Progenitor cell of endocrine pancreas (in vitro differentiated cells): ENCODE data around the gene KLHL22. TPM values are rescaled to one million over a fixed set of nuclear protein-coding genes. Genes with fewer than 3 reads are reported as not detected.

Experiments used
- DNase-seq: peaks from one replicate; pipeline ENCODE4 v3.0.0; 2021; ENCODE audit warnings: low spot score; ENCODE audit not compliant: unreplicated experiment
- H3K27ac Mint-ChIP-seq: 2 replicates; pipeline ENCODE4 v1.8.0; 2021; ENCODE audit warnings: mild to moderate bottlenecking, moderate library complexity, mixed read lengths
- H3K27me3 Mint-ChIP-seq: 2 replicates; pipeline ENCODE4 v1.8.0; 2021; ENCODE audit warnings: mixed read lengths
- H3K36me3 Mint-ChIP-seq: 2 replicates; pipeline ENCODE4 v1.8.0; 2022; ENCODE audit warnings: mixed read lengths; ENCODE audit not compliant: insufficient read depth
- H3K4me1 Mint-ChIP-seq: 2 replicates; pipeline ENCODE4 v1.8.0; 2021; ENCODE audit warnings: low read depth, mixed read lengths
- H3K4me3 Mint-ChIP-seq: 2 replicates; pipeline ENCODE4 v1.8.0; 2021; ENCODE audit warnings: low read depth, mild to moderate bottlenecking, moderate library complexity, mixed read lengths
- H3K9me3 Mint-ChIP-seq: 2 replicates; pipeline ENCODE4 v1.8.0; 2021; ENCODE audit warnings: low read depth, mixed read lengths
- CTCF ChIP-seq: fragments of 200-600 bp; sonication (generic); IDR thresholded peaks from one replicate; pipeline ENCODE4 v1.5.0; 2021; ENCODE audit warnings: antibody characterized with exemption, mild to moderate bottlenecking; ENCODE audit not compliant: unreplicated experiment
- total RNA-seq: library from RNA; stranded (reverse); gene quantifications from 2 replicates; pipeline ENCODE4 v1.2.1, GENCODE V29; 2021

KLHL22 gene
- total RNA-seq, 1 donor from 2014 or later = 47.3 TPM

GRCh38 chr22:20404881-20405280, 90.7 kb downstream of the KLHL22 start:
- H3K9me3 Mint-ChIP-seq = no peaks in the 10 kb centered on the region
- peaks cover under 1% of the 10 kb centered on the region for H3K4me1 Mint-ChIP-seq
- H3K4me3 Mint-ChIP-seq = no peak overlapping the region
- H3K27me3 Mint-ChIP-seq = no peaks in the 10 kb centered on the region
- no peak overlapping the region for H3K27ac Mint-ChIP-seq
- no peak for TF ChIP-seq CTCF
- H3K36me3 Mint-ChIP-seq = peaks cover 14% of the 10 kb centered on the region
- DNase-seq = no peak

- peaks cover 9% of the 10 kb centered on the region for H3K4me1 Mint-ChIP-seq
- H3K36me3 Mint-ChIP-seq = peaks cover 12% of the 10 kb centered on the region
- H3K9me3 Mint-ChIP-seq = no peaks in the 10 kb centered on the region
- no peak for DNase-seq
- no peak overlapping the region for H3K4me3 Mint-ChIP-seq
- no peaks in the 10 kb centered on the region for H3K27me3 Mint-ChIP-seq
- TF ChIP-seq CTCF = no peak
- no peak overlapping the region for H3K27ac Mint-ChIP-seq
Measured at GRCh38 chr22:20403779-20404140, 91.8 kb downstream of the KLHL22 start.

GRCh38 chr22:20402960-20403778, 92.4 kb downstream of the KLHL22 start:
- Mint-ChIP-seq H3K27me3 (no peaks in the 10 kb centered on the region), H3K27ac (no peak overlapping the region), H3K36me3 (peaks cover 12% of the 10 kb centered on the region), H3K4me1 (peaks cover 12% of the 10 kb centered on the region), H3K9me3 (no peaks in the 10 kb centered on the region), H3K4me3 (no peak overlapping the region)
- no peak for DNase-seq
- no peak for TF ChIP-seq CTCF

GRCh38 chr22:20401376-20402014, 94.1 kb downstream of the KLHL22 start:
- Mint-ChIP-seq H3K9me3 (no peaks in the 10 kb centered on the region), H3K36me3 (peaks cover 9% of the 10 kb centered on the region), H3K27ac (no peak overlapping the region), H3K27me3 (no peaks in the 10 kb centered on the region), H3K4me1 (peaks cover 16% of the 10 kb centered on the region), H3K4me3 (no peak overlapping the region)
- no peak for TF ChIP-seq CTCF
- DNase-seq = no peak

GRCh38 chr22:20400606-20401375, 94.8 kb downstream of the KLHL22 start:
- Mint-ChIP-seq H3K4me1 (peaks cover 23% of the 10 kb centered on the region), H3K4me3 (no peak overlapping the region), H3K27me3 (no peaks in the 10 kb centered on the region), H3K9me3 (no peaks in the 10 kb centered on the region), H3K27ac (no peak overlapping the region), H3K36me3 (peaks cover 9% of the 10 kb centered on the region)
- TF ChIP-seq CTCF = no peak
- DNase-seq = no peak
